Activated T-helper 1 cell treated with Interleukin-2 at 50 U/mL for 16 hours (primary cell): Measurements from ENCODE around the gene CPM.

Experiments
- DNase-seq: peaks from one replicate; pipeline ENCODE4 v3.0.0-alpha.2; 2020; ENCODE audit warnings: low read depth

Gene CPM

DNA sequence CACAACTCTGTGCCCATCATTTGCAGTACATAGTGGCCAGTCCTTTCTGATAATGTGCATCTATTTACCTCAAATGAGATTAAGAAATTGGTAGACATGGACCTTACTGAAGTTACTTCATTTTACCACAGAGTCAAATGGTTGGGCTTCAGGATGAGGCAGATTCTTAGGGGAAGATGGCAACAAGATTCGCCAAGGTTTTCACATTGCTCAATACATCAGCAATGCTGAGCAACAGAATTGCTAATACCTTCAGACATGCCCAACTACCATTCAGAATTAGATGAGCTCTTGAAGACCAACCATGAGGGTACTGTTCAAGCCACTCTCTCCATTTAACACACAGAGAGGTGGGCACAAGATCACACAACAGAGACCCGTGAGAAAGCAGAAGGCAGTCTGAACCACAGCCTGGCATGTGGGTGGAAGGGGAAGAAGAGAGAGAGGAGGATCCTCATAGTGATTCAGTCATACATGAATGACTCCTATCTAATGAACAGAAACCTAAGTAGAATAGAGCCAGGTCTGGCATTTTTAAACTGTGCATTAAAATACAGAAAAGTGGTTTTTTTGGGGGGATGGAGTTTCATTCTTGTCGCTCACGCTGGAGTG lies 28.5 kb downstream of the CPM start:
- no peak for DNase-seq

DNA sequence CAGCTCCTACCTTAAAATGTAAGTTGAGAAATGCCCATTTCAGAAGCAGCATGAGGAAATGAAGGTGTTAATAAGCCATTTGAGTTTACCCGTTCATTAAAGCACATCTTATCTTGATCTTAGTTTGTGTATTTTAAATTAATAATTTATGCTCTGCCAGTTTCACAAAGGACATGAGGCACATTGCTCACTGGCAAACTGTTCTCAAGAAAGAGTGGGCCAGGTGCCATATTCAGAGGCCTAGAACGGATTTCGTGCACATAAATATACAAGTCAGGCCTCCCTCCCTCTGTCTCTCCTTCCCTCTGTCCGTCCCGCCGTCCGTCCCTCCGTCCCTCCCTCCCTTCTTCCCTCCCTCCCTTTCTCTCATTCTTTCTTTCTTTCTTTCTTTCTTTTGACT lies 29.5 kb downstream of the CPM start:
- DNase-seq, result no peak

DNA sequence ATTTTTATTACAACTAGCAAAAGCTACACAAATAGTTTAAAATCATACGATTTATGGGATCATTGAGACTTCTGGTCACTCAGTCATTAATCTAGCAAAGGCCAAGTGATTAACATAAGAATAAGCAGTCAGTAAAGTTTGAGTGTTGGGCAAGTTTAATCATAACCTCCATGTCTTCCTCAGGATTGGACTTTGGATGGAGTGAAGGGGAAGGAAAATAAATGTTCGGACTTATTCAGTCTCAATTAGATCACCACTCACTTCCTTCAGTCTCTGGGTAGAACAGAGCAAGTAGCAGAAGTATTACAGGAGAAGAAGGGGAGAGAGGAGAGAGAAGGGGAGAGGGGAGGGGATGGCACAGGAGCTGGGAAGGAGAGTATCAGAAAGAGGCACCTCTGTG lies 31.4 kb downstream of the CPM start:
- no peak for DNase-seq

DNA sequence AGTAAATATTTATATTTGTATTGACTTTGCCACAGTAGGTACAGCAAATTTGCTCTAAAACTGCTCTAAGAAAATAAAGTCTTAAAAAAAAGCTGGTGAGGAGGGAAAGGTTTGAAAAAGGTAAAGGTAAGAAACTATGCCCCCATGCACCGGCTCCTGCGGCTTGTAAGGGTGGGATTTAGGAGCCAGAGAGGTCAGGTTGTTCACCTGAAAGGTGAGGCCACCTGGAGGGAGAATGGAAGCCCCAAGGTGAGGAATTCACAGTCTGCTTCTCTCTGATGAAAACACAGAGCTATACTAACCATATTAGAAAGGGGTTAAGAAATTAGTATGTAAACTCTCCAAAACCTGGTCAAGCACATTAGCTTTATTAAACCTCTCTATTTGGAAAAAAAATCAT lies 31.8 kb downstream of the CPM start:
- no peak for DNase-seq

DNA sequence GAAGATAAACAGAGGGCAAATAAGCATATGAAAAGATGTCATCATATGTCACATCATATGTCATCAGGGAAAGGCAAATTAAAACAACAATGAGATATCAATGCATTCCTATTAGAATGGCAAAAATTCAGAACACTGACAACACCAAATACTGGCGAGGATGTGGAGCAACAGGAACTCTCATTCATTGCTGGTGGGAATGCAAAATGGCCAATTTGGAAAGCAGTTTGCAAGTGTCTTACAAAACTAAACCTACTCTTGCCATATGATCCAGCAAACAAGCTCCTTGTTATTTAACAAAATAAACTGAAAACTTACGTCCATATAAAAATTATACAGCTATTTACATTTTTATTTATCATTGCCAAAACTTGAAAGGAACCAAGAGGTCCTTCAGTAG lies 32.7 kb downstream of the CPM start:
- DNase-seq, result no peak

DNA sequence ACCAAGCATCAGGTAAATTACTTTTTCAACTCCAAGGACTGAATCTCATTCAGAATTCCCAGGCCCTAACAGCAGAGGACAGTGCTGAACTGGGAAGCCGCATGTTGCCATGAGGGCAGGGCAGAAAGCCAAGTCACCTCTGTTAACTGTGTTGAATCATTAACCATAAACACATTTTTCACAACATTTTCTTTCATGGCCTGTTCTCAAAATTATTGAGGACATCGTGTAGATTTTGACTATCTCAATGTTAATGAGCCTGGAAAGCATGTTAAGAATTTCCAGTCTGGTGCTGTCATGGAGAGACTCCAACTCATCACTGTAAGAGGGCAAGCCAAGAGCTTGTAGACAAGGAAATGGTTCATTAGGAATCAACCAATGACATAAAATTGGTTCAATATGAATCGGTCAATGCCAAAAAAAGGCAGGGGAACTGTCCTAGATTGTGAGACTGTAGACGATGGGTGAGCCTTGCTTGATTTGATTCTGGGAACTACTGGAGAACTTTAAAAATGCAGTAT lies 33.7 kb downstream of the CPM start:
- DNase-seq, result no peak

DNA sequence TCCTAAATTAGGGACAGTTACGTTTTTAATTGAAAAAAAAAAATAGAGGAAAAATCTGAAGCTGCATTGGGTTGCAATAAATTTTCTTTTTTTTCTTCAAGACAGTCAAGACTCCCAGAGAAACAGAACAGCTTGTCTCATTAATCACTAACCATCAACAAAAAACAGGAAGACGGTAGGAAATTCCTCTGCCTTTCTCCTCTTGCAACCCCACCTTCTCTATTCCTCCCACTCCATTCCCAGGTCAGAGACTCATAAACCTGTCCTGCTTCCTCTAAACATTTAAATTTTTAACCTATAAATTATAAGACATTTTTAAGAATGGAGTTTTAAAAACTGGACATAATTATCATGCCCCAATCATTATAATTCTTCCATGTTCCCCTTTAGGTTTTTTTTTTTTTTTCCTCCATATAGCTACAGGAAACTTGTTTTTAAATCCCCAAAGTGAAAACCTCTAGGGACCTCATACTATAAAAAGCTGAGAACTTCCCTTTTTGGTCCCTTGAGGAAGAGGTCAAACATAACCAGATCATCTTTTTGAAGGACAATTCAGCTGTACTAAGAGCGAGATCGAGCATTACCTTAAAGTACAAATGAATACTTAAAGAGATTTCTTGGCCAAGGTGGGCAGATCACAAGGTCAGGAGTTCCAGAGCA lies 36.0 kb downstream of the CPM start:
- DNase-seq, result no peak

DNA sequence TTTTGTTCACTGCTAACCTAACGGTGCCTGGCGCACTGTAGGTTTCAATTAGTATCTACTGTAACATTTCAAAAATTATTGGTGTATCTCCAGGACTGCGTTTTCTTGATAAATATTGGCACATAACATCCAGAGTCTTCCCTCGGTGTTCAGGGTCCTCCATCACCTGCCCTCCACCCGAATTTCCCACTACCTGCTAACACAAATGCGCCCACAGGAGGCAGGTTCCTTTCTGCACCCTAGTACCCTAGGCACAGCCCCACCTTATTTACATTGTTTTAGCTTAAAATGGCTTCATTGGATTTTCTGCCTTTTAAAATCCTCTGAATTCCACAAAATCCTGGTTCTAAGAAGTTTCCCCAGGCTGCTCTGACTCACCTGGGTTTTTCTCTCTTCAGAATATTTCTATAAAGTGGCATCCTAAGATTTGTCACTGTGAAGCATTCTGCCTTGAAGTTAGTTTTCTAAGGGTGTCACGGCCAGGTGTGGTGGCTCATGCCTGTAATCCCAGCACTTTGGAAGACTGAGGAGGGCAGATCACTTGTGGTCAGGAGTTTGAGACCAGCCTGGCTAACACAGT lies 38.6 kb downstream of the CPM start:
- no peak for DNase-seq

DNA sequence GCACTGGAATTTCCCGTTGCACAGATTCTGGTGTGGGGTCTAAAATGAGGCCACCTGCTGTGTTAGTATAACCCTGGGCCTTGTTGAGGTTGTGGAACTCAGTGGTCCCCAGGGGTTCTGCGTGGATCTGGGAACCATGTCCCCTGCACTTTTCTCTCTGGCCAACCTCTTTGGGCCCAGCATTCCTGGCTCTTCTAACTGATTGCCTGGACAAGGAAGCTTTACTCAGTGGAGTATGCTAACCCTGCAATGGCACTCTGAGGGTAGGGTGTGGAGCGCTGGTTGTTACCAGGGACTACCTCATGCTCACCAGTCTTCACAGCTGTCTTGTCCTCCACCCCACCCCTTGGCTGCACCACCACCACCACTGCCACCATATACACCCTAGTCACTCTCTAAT lies 39.2 kb downstream of the CPM start:
- DNase-seq, result no peak

DNA sequence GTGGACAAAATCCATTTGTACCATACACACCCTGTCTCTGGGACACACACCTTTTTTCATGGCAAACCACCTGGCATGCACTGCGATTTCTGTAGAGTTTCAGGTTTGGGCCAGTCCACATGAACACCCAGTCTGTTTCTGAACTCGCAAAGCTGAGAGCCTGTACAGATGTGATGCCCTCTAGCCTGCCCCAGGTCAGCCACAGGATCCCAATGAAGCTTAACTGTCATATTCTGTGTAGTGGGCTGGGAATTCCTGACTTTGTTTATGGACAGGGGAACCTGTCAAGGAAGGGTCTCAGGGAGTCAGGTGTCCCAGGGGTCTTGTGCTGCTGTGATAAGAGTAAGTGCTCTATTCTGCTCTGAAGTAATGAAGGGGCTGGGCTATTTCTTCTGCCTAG lies 39.8 kb downstream of the CPM start:
- no peak for DNase-seq

DNA sequence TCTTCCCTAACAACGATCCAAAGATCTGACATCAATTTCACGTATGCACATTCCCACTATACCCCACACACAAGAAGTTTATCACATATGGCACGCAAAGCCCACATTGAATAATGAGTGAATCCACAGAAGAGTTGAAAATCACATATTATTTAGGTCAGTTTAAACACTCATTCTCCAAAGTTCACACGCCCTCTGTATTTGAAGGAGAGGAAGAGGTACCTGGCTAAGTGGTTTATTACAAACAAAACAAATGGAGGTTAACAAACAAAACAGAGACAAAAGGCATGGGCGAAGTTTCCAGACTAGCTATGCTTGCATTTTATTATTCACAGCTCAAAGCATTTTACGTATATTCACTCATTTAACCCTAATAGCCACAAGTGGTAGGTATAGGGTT lies 41.8 kb downstream of the CPM start:
- no peak for DNase-seq

DNA sequence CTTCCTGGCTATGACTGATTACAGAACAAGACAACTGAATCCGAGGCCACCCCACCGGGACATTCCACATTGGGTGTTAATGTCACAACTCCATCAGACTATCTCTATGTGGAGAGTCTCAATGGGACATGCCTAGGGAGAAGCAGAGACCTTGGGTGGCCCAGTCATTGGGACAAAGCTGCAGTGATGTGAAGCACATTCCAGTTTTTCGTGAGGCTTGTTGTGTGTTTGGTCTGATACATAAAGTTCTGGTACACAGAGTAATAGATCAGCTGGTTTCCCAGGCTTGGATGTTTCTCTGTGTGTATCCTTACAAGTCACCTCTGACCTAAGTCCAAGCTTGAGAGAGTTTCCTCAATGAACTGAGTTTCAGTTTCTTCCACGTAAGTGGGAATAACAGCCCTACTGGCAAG lies 42.3 kb downstream of the CPM start:
- DNase-seq, result no peak

DNA sequence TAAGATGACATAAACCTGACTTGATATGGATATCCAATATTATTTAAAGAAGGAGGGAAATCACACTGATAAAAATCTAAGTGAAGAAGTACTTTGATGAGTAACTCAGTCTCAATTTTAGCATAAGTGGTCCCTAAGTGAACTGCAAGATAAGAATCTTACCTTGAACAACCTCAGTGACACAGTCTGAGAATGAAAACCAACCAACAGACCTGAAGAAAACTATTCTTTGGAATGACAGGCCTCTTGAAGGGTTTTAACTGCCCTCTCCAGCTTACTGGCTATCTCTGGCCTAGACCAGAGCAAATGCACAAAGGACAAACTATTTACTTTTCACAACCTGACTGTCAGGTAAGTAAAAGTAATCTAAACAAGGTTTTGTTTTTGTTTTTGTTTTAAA lies 44.7 kb downstream of the CPM start:
- no peak for DNase-seq

DNA sequence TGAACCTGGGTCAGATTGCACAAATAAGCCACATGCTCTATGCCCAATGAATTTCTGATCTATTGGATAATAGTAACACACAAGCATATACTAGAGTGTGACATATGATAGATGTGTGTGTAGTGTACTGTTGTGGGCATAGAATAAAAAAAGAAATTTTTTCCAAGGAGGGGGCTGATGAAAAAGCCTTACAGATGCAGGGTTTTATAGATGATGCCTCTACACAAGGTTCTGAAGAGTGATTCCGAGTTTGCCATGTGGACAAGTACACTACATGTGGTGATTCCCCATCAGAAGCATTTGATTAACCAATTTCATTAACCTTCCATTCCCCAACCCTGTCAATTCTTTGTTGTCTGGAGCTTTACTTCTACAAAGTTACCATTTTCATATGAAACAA lies 45.3 kb downstream of the CPM start:
- no peak for DNase-seq

DNA sequence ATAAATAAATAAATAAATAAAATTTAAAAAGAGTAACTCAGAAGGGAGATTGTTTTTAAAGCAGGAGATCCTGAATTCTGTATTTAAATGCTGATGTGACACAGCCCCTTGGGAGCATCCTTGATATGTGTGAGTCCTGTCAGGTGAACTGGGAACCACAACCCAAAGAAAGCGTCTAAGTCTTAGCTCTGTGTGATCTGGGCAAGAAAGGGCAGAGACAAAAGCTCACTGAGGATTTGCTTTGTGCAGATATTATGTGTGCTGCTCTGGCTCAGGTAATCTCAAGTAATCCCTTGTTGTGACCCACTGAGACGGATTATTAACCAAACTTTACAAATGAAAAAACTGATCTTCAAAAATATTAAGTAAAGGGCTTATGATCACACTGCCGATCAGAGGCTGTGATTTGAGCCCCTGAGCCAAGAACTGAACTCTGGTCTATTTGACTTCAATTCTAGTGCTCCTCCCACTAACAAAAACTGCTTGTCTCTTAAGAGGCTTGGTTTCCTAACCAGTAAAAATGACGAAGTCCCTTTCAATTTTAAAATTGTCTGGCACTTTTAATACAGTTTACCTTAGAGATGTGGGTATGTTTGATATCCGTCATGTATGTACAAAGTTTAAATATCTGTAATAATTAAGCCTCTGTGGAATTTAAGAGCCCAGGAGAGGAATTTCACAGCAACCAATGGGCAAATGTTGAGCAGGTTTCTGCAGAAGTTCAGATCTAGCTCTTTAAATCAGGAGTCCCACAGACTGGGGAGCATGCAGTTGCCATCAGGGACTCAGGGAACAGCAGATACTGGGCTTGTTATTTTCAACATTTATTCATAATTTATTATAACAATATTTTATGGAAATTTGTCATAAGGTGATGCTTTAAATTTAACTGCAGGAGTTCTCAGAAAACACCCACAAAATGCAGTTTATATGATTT lies 46.1 kb downstream of the CPM start:
- DNase-seq, result no peak

DNA sequence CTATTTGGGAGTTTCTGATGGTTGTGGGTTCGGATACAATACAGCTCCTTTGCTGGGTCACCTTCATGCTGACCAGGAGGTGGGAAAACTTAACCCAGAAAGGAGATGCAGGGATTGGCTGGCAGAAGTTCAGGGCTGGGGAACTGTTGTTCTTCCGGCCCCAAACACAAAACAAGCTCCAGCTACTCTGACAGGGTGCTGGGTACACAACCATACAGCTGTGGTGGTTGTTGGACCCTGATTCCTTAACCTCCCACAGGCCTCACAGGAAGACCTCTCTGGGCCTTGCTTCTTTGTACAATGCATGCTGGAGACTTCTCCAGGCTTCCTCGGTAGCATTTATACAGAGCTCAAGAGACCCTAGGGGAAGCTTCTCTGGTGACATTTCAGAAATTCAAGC lies 47.6 kb downstream of the CPM start:
- no peak for DNase-seq

DNA sequence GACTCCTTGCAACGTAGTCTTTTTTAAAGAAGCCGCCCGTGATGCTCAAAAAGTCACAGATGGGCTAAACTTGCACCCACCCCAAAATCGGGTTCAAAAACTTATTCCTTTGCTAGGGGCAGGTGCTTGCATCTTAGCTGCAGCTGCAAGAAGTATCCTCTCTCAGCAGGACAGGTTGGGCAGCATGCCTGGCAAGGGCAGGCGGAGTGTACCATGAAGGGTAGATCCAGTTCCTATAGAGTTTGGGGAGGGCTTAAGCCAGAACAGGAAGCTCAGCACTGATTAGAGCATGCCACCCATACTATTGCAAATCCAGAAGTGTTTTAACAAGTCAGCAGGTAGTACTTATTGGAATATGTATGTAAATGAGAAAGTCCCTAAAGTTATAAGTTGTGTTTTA lies 48.7 kb downstream of the CPM start:
- no peak for DNase-seq

DNA sequence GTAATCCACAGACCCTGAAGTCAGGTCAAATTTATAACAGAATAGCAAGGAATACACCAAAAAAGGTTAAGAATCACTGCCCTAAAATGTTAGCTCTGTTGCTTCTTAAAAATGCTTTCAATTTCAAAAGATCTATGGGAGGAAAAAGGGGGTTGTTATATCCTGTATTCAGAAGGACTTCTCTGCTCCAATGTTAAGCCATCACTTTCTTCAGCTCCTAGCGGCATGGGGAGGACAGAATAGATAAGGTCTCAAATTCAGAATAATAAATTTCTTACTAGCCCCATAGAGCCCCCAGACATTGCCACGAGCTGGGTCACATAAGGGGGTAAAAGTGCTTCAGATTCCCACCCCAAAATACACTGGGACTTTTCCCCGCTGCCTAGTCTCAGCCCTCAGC lies 49.8 kb downstream of the CPM start:
- DNase-seq, result no peak

DNA sequence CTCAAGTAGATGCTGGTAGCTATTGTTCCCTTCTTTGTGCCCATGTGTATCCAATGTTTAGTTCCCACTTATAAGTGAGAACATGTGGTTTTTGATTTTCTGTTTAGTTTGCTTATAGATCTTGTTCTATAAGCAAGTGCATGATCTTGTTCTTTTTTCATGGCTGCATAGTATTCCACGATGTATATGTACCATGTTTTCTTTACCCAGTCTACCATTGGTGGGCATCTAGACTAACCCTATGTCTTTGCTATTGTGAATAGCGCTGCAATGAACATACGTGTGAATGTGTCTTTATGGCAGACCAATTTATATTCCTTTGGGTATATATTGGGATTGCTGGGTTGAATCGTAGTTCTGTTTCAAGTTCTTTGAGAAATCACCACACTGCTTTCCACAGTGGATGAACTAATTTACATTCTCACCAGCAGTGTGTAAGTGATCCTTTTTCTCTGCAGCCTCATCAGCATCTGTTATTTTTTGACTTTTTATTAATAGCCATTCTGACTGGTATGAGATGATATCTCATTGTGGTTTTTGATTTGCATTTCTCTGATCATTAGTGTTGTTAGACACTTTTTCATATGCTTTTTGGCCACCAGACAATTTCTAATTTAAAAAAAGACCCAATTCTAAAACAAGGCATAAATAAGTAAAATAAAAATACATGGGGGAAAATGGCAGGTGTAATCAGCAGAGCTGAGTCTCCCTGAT lies 50.6 kb downstream of the CPM start:
- DNase-seq, result no peak

DNA sequence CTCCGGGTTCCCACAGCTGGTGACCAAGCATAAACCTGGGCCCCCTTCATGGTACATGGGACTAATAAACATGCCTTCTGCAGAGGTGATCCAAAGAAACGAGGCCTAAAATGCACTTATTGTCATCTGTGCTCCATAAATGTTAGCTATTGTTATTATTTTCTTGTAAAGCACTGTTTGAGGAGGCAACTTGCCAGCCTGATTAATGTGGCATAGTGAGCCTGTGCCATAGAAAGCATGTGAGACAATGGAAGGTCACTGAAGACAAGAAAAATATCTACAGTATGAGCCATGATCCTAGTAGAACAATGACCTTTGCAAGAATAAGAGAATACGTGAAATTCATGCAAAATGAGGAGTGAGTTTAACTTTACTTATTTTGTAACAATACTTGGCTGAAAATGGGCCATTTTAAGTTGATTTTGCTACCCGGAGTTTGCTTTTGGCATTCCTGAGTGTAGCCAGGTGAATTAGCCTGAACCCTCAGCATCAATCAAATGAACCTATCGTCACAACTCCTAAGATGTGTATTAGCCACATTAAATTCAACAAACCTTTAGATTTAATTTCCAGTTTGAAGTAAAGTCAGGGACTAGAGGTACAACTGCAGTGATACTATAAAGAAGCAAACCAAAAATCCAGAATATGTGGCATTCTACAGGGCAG lies 52.2 kb downstream of the CPM start:
- no peak for DNase-seq

DNA sequence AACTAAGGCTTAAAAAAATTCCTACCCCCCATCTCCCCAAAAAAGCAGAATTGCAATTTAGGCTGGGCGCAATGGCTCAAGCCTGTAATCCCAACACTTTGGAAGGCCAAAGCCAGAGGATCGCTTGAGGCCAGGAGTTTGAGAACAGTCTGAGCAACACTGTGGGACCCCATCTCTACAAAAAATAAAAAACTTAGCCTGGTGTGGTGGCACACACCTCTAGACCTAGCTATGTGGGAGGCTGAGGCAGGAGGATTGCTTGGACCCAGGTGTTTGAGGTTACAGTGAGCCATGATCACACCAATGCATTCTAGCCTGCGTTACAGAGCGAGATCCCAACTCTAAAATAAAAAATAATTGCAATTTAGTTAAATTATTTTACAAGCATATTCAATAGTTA lies 54.1 kb downstream of the CPM start:
- DNase-seq, result no peak
